GM23338 (cell line): ENCODE measurements around the gene TANGO6. TPM values are rescaled to one million over a fixed set of nuclear protein-coding genes. Genes with fewer than 3 reads are reported as not detected.

ENCODE experiments used
- ATAC-seq: fragments of 200-7000 bp; cut with Tn5 transposase; 3 replicates; pipeline ENCODE4 v1.9.1; 2020
- DNase-seq: peaks from one replicate; pipeline ENCODE4 v3.0.0-alpha.2; 2015; ENCODE audit warnings: low spot score
- H2AFZ ChIP-seq: fragments of 200-600 bp; sonication (generic); 2 replicates; pipeline ENCODE4 v1.8.0; 2016; ENCODE audit warnings: antibody characterized with exemption, mild to moderate bottlenecking, moderate library complexity
- H3F3A ChIP-seq: fragments of 200-600 bp; sonication (generic); replicated peaks from 2 replicates; pipeline ENCODE4 v1.8.0; 2017; ENCODE audit warnings: antibody characterized with exemption, mixed run types, low read depth
- H3K27ac ChIP-seq: fragments of 200-600 bp; sonication (generic); 2 replicates; pipeline ENCODE4 v1.6.1; 2016; ENCODE audit warnings: low read depth
- H3K27me3 ChIP-seq: fragments of 200-600 bp; sonication (generic); 2 replicates; pipeline ENCODE4 v1.8.0; 2016; ENCODE audit warnings: mild to moderate bottlenecking, mixed run types, moderate library complexity; ENCODE audit not compliant: insufficient read depth
- H3K36me3 ChIP-seq: fragments of 200-600 bp; sonication (generic); 2 replicates; pipeline ENCODE4 v1.8.0; 2016; ENCODE audit warnings: mild to moderate bottlenecking; ENCODE audit not compliant: insufficient read depth
- H3K4me1 ChIP-seq: fragments of 200-600 bp; sonication (generic); 2 replicates; pipeline ENCODE4 v1.8.0; 2016; ENCODE audit warnings: mild to moderate bottlenecking, moderate library complexity; ENCODE audit not compliant: insufficient read depth
- H3K4me2 ChIP-seq: fragments of 200-600 bp; sonication (generic); 2 replicates; pipeline ENCODE4 v1.7.1; 2017; ENCODE audit warnings: mixed run types
- H3K4me3 ChIP-seq: fragments of 200-600 bp; sonication (generic); 2 replicates; pipeline ENCODE4 v1.6.1; 2016; ENCODE audit warnings: mixed run types
- H3K79me2 ChIP-seq: fragments of 200-600 bp; sonication (generic); replicated peaks from 2 replicates; pipeline ENCODE4 v1.8.0; 2017; ENCODE audit warnings: mild to moderate bottlenecking; ENCODE audit not compliant: insufficient read depth
- H3K9me2 ChIP-seq: fragments of 200-600 bp; sonication (generic); 2 replicates; pipeline ENCODE4 v1.8.0; 2017; ENCODE audit not compliant: insufficient read depth
- H4K20me1 ChIP-seq: fragments of 200-600 bp; sonication (generic); replicated peaks from 2 replicates; pipeline ENCODE4 v1.8.0; 2017; ENCODE audit warnings: mild to moderate bottlenecking; ENCODE audit not compliant: insufficient read depth
- H3K27ac Mint-ChIP-seq: 2 replicates; pipeline ENCODE4 v1.8.0; 2020; ENCODE audit warnings: inconsistent platforms, mild to moderate bottlenecking, moderate library complexity, mixed read lengths
- H3K27me3 Mint-ChIP-seq: 3 replicates; pipeline ENCODE4 v1.8.0; 2022; ENCODE audit warnings: low read depth, mild to moderate bottlenecking, moderate library complexity, mixed read lengths, inconsistent platforms; ENCODE audit not compliant: insufficient read depth, poor library complexity
- H3K36me3 Mint-ChIP-seq: 3 replicates; pipeline ENCODE4 v1.8.0; 2021; ENCODE audit warnings: low read depth, mild to moderate bottlenecking, inconsistent platforms, moderate library complexity, mixed read lengths
- H3K4me1 Mint-ChIP-seq: 3 replicates; pipeline ENCODE4 v1.8.0; 2020; ENCODE audit warnings: mild to moderate bottlenecking, inconsistent platforms, mixed read lengths
- H3K4me3 Mint-ChIP-seq: 3 replicates; pipeline ENCODE4 v1.8.0; 2021; ENCODE audit warnings: moderate library complexity, mild to moderate bottlenecking, inconsistent platforms, mixed read lengths
- H3K9me3 Mint-ChIP-seq: 3 replicates; pipeline ENCODE4 v1.8.0; 2020; ENCODE audit warnings: moderate library complexity, mild to moderate bottlenecking, inconsistent platforms, mixed read lengths
- CREB1 ChIP-seq: fragments of 250-450 bp; sonication (Bioruptor Pico); IDR thresholded peaks from 2 replicates; pipeline ENCODE4 v1.5.0; 2020; ENCODE audit warnings: low read depth, mild to moderate bottlenecking, moderate library complexity
- EZH2 ChIP-seq: fragments of 200-600 bp; sonication (generic); IDR thresholded peaks from one replicate; pipeline ENCODE4 v1.8.0; 2017; ENCODE audit warnings: antibody characterized with exemption, mild to moderate bottlenecking, low read depth; ENCODE audit not compliant: unreplicated experiment
- polyA plus RNA-seq: library from polyadenylated mRNA; unstranded; fragments of >200 nt; fragmentation: Nextera tagmentation; extraction: Ambion mirVana; gene quantifications from 2 replicates; pipeline ENCODE4 v1.2.1, GENCODE V29; 2016
- total RNA-seq: library from RNA; depleted of rRNA; stranded (reverse); fragments of >200 nt; shearing (Covaris generic); gene quantifications from 2 replicates; pipeline ENCODE4 v1.2.3, GENCODE V29; 2014
- TF ChIP-seq, protein P1 (sequence below), 2 experiments: fragments of 200-600 bp in 1 of 2; sonication (generic) in 1 of 2; conservative IDR thresholded peaks; 2 replicates each; pipeline versions ENCODE4 v1.5.1 to v1.6.1; 2016 to 2017; ENCODE audit warnings: antibody characterized with exemption in 2 of 2, low read depth in 2 of 2, mild to moderate bottlenecking in 2 of 2, moderate library complexity in 1 of 2
- TF ChIP-seq, protein P2 (sequence below): IDR thresholded peaks from 2 replicates; pipeline ENCODE4 v1.6.1; 2016; ENCODE audit warnings: antibody characterized with exemption
- TF ChIP-seq, protein P3 (sequence below): fragments of 250-450 bp; sonication (Bioruptor Pico); IDR thresholded peaks from 2 replicates; pipeline ENCODE4 v1.5.0; 2020; ENCODE audit warnings: mild to moderate bottlenecking, moderate library complexity
- TF ChIP-seq, protein P4 (sequence below): IDR thresholded peaks from one replicate; pipeline ENCODE4 v1.6.1; 2018; ENCODE audit warnings: antibody characterized with exemption; ENCODE audit not compliant: unreplicated experiment

Gene TANGO6
- total and polyA plus RNA-seq, 2 experiments from 2014 or later = 7.2 to 23.2 TPM

DNA sequence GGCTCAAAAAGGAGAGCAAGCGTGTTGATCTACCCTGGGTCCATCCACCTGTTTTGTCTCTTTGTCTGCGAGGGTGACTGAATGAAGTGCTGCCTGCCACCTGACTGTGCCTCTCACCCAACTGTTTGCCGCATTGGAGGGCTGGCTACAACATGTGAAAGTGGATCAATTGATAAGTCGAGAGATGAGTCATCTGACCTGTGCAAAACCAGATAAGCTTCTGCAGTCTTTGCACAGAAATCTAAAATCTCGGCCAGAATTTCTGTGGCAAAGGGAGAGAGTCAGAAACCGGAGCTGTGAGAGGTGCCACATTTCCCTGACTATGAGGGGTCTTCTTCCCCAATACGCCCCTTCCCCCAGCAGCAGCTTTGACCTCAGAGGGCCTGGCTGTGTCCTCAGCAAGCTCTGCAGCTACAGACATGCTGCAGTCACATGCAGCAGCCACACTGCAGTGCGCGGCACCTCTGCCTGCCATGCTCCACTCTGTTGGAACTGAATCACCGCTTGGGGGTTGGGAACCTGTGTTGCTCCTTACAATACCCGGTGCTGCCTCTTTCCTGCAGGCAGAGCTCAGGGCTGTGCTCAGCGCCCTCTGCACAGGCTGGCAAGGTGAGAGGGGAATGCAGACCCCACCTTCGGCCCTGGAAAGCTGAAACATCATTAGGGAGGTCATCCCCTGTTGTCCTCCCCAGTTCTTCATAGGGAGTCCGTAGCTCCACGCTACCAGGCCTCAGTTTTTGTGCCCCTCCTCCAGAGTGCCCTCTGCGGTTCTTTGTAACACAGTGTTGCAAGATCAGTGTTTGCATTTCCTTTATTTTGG is 246.0 kb downstream of the TANGO6 start:
- Histone ChIP-seq H3F3A (peaks cover 10% of the 10 kb centered on the region; the same call in 1 of the 2 replicates), H3K4me3 (no peak overlapping the region), H3K79me2 (no peaks in the 10 kb centered on the region), H3K9me2 (0 out of 2 replicates have a peak, but pooled peaks cover under 1% of the 10 kb centered on the region), H3K4me1 (peaks cover 19% of the 10 kb centered on the region), H3K27me3 (no peaks in the 10 kb centered on the region), H3K4me2 (peak overlapping the region; percentile 63), H3K36me3 (no peaks in the 10 kb centered on the region), H4K20me1 (no peaks in the 10 kb centered on the region), H3K27ac (0 out of 2 replicates have a peak overlapping the region, but pooled peaks have one; percentile 55), H2AFZ (peak overlapping the region; percentile 81)
- Mint-ChIP-seq H3K9me3 (no peaks in the 10 kb centered on the region), H3K27ac (peak overlapping the region; percentile 78), H3K4me1 (peaks cover 35% of the 10 kb centered on the region), H3K36me3 (peaks cover 7% of the 10 kb centered on the region; the same call in 1 of the 3 replicates), H3K27me3 (peaks cover 11% of the 10 kb centered on the region), H3K4me3 (no peak overlapping the region)
- peak; percentile 75 for DNase-seq
- TF ChIP-seq, protein P1, sequence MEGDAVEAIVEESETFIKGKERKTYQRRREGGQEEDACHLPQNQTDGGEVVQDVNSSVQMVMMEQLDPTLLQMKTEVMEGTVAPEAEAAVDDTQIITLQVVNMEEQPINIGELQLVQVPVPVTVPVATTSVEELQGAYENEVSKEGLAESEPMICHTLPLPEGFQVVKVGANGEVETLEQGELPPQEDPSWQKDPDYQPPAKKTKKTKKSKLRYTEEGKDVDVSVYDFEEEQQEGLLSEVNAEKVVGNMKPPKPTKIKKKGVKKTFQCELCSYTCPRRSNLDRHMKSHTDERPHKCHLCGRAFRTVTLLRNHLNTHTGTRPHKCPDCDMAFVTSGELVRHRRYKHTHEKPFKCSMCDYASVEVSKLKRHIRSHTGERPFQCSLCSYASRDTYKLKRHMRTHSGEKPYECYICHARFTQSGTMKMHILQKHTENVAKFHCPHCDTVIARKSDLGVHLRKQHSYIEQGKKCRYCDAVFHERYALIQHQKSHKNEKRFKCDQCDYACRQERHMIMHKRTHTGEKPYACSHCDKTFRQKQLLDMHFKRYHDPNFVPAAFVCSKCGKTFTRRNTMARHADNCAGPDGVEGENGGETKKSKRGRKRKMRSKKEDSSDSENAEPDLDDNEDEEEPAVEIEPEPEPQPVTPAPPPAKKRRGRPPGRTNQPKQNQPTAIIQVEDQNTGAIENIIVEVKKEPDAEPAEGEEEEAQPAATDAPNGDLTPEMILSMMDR (conservative IDR thresholded peaks at IDR 0.05; ENCODE audit: low read depth in 2 of 2) = 0 out of 4 replicates have a peak, but pooled peaks of 1 of the 2 experiments have one; percentile 18
- TF ChIP-seq, protein P2, sequence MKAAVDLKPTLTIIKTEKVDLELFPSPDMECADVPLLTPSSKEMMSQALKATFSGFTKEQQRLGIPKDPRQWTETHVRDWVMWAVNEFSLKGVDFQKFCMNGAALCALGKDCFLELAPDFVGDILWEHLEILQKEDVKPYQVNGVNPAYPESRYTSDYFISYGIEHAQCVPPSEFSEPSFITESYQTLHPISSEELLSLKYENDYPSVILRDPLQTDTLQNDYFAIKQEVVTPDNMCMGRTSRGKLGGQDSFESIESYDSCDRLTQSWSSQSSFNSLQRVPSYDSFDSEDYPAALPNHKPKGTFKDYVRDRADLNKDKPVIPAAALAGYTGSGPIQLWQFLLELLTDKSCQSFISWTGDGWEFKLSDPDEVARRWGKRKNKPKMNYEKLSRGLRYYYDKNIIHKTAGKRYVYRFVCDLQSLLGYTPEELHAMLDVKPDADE = no peak
- peak; percentile 94 for ATAC-seq

DNA sequence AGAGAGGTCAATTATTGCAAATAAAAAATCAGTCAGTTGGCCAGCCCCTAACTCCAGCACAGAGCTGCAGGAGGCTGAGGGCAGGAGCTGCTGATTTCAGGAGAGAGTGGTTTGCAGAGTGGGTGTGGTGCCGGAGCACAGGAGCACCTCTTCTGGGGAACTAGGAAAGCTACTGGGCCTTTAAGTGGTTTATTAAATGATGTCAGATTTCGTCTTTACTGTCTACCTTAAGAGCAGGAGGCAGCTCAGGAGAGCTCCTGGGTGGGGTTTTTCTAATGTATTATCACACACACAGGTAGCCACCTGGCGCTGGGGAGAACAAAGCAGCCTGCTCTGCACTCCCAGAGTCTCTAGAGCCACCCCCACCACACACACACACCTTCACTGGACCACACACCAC is 250.6 kb downstream of the TANGO6 start:
- Mint-ChIP-seq H3K9me3 (no peaks in the 10 kb centered on the region), H3K4me1 (peaks cover 33% of the 10 kb centered on the region), H3K27me3 (peaks cover 7% of the 10 kb centered on the region), H3K36me3 (no peaks in the 10 kb centered on the region), H3K4me3 (no peak overlapping the region), H3K27ac (no peak overlapping the region)
- no peaks in the 10 kb centered on the region for H4K20me1 ChIP-seq
- H3K79me2 ChIP-seq = no peaks in the 10 kb centered on the region
- no peaks in the 10 kb centered on the region for H3K27me3 ChIP-seq
- ATAC-seq (peak; percentile 10; the same call in 2 of the 3 replicates), DNase-seq (no peak)
- no peaks in the 10 kb centered on the region for H3K36me3 ChIP-seq
- H2AFZ ChIP-seq = peak overlapping the region; percentile 10; the same call in 1 of the 2 replicates
- H3K4me2 ChIP-seq = no peak overlapping the region
- H3K4me3 ChIP-seq = no peak overlapping the region
- H3K4me1 ChIP-seq = peaks cover 23% of the 10 kb centered on the region
- H3K9me2 ChIP-seq = no peaks in the 10 kb centered on the region
- H3K27ac ChIP-seq = peak overlapping the region; percentile 69
- H3F3A ChIP-seq = peaks cover 11% of the 10 kb centered on the region; the same call in 1 of the 2 replicates
- TF ChIP-seq, protein P3, sequence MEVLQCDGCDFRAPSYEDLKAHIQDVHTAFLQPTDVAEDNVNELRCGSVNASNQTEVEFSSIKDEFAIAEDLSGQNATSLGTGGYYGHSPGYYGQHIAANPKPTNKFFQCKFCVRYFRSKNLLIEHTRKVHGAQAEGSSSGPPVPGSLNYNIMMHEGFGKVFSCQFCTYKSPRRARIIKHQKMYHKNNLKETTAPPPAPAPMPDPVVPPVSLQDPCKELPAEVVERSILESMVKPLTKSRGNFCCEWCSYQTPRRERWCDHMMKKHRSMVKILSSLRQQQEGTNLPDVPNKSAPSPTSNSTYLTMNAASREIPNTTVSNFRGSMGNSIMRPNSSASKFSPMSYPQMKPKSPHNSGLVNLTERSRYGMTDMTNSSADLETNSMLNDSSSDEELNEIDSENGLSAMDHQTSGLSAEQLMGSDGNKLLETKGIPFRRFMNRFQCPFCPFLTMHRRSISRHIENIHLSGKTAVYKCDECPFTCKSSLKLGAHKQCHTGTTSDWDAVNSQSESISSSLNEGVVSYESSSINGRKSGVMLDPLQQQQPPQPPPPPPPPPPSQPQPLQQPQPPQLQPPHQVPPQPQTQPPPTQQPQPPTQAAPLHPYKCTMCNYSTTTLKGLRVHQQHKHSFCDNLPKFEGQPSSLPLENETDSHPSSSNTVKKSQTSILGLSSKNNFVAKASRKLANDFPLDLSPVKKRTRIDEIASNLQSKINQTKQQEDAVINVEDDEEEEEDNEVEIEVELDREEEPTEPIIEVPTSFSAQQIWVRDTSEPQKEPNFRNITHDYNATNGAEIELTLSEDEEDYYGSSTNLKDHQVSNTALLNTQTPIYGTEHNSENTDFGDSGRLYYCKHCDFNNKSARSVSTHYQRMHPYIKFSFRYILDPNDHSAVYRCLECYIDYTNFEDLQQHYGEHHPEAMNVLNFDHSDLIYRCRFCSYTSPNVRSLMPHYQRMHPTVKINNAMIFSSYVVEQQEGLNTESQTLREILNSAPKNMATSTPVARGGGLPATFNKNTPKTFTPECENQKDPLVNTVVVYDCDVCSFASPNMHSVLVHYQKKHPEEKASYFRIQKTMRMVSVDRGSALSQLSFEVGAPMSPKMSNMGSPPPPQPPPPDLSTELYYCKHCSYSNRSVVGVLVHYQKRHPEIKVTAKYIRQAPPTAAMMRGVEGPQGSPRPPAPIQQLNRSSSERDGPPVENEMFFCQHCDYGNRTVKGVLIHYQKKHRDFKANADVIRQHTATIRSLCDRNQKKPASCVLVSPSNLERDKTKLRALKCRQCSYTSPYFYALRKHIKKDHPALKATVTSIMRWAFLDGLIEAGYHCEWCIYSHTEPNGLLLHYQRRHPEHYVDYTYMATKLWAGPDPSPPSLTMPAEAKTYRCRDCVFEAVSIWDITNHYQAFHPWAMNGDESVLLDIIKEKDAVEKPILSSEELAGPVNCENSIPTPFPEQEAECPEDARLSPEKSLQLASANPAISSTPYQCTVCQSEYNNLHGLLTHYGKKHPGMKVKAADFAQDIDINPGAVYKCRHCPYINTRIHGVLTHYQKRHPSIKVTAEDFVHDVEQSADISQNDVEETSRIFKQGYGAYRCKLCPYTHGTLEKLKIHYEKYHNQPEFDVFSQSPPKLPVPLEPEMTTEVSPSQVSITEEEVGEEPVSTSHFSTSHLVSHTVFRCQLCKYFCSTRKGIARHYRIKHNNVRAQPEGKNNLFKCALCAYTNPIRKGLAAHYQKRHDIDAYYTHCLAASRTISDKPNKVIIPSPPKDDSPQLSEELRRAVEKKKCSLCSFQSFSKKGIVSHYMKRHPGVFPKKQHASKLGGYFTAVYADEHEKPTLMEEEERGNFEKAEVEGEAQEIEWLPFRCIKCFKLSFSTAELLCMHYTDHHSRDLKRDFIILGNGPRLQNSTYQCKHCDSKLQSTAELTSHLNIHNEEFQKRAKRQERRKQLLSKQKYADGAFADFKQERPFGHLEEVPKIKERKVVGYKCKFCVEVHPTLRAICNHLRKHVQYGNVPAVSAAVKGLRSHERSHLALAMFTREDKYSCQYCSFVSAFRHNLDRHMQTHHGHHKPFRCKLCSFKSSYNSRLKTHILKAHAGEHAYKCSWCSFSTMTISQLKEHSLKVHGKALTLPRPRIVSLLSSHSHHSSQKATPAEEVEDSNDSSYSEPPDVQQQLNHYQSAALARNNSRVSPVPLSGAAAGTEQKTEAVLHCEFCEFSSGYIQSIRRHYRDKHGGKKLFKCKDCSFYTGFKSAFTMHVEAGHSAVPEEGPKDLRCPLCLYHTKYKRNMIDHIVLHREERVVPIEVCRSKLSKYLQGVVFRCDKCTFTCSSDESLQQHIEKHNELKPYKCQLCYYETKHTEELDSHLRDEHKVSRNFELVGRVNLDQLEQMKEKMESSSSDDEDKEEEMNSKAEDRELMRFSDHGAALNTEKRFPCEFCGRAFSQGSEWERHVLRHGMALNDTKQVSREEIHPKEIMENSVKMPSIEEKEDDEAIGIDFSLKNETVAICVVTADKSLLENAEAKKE (CRISPR knock-in tag) = no peak
- no peak for TF ChIP-seq CREB1 (CRISPR knock-in tag)
- TF ChIP-seq, protein P4, sequence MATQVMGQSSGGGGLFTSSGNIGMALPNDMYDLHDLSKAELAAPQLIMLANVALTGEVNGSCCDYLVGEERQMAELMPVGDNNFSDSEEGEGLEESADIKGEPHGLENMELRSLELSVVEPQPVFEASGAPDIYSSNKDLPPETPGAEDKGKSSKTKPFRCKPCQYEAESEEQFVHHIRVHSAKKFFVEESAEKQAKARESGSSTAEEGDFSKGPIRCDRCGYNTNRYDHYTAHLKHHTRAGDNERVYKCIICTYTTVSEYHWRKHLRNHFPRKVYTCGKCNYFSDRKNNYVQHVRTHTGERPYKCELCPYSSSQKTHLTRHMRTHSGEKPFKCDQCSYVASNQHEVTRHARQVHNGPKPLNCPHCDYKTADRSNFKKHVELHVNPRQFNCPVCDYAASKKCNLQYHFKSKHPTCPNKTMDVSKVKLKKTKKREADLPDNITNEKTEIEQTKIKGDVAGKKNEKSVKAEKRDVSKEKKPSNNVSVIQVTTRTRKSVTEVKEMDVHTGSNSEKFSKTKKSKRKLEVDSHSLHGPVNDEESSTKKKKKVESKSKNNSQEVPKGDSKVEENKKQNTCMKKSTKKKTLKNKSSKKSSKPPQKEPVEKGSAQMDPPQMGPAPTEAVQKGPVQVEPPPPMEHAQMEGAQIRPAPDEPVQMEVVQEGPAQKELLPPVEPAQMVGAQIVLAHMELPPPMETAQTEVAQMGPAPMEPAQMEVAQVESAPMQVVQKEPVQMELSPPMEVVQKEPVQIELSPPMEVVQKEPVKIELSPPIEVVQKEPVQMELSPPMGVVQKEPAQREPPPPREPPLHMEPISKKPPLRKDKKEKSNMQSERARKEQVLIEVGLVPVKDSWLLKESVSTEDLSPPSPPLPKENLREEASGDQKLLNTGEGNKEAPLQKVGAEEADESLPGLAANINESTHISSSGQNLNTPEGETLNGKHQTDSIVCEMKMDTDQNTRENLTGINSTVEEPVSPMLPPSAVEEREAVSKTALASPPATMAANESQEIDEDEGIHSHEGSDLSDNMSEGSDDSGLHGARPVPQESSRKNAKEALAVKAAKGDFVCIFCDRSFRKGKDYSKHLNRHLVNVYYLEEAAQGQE = no peak
- no peak for TF ChIP-seq EZH2
